HL-60 (cell line): Measurements from ENCODE around the gene ABI2.

ENCODE experiments used
- DNase-seq, 2 experiments: peaks; one replicate each; pipeline ENCODE4 v3.0.0-alpha.2; 2010 to 2020; ENCODE audit warnings: low read depth in 1 of 2, low spot score in 1 of 2
- H3K27ac ChIP-seq: fragments of 250-450 bp; sonication (Bioruptor Pico); replicated peaks from 2 replicates; pipeline ENCODE4 v1.5.1; 2020; ENCODE audit warnings: mild to moderate bottlenecking, moderate library complexity
- H3K27me3 ChIP-seq: fragments of 250-450 bp; sonication (Bioruptor Pico); 2 replicates; pipeline ENCODE4 v1.5.1; 2021; ENCODE audit warnings: mild to moderate bottlenecking, moderate library complexity; ENCODE audit not compliant: insufficient read depth, poor library complexity, severe bottlenecking
- H3K4me3 ChIP-seq: replicated peaks from 2 replicates; pipeline ENCODE4 v1.5.1; 2011; ENCODE audit warnings: mild to moderate bottlenecking, control low read depth, low read length; ENCODE audit not compliant: insufficient read depth
- GABPA ChIP-seq: IDR thresholded peaks from 2 replicates; pipeline ENCODE4 v1.6.1; 2012; ENCODE audit warnings: low read depth
- POLR2AphosphoS5 ChIP-seq: IDR thresholded peaks from 2 replicates; pipeline ENCODE4 v1.6.1; 2012; ENCODE audit warnings: low read depth
- SPI1 ChIP-seq: IDR thresholded peaks from 2 replicates; pipeline ENCODE4 v1.6.1; 2012; ENCODE audit warnings: low read depth, mild to moderate bottlenecking, borderline replicate concordance
- TF ChIP-seq, protein P1 (sequence below): IDR thresholded peaks from 2 replicates; pipeline ENCODE4 v1.6.1; 2012; ENCODE audit warnings: low read depth; ENCODE audit not compliant: insufficient replicate concordance
- TF ChIP-seq, protein P2 (sequence below): IDR thresholded peaks from one replicate; pipeline ENCODE4 v1.5.1; 2011; ENCODE audit warnings: low read length, control low read depth, inconsistent platforms; ENCODE audit not compliant: insufficient read depth

The ABI2 gene

DNA sequence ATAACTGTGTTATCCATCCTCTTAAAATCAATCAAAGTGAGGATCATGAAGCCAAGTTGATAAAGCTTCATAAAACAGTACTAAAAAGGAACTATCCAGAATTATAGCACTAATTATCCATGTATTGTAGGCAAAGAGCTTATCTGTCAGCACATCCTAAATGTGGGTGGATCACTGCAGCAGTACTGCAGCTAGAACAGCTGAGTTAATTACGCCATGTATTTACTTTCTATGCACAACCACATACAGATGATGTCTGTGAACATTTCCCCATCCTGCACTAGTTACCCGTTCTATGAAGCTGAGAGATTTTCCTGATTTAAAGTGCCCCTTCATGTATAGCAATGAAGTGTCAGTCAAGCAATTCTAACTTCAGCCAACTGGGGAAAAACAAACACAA, 110.3 kb downstream of the ABI2 start:
- peaks cover 10% of the 10 kb centered on the region for H3K27me3 ChIP-seq
- TF ChIP-seq, protein P1, sequence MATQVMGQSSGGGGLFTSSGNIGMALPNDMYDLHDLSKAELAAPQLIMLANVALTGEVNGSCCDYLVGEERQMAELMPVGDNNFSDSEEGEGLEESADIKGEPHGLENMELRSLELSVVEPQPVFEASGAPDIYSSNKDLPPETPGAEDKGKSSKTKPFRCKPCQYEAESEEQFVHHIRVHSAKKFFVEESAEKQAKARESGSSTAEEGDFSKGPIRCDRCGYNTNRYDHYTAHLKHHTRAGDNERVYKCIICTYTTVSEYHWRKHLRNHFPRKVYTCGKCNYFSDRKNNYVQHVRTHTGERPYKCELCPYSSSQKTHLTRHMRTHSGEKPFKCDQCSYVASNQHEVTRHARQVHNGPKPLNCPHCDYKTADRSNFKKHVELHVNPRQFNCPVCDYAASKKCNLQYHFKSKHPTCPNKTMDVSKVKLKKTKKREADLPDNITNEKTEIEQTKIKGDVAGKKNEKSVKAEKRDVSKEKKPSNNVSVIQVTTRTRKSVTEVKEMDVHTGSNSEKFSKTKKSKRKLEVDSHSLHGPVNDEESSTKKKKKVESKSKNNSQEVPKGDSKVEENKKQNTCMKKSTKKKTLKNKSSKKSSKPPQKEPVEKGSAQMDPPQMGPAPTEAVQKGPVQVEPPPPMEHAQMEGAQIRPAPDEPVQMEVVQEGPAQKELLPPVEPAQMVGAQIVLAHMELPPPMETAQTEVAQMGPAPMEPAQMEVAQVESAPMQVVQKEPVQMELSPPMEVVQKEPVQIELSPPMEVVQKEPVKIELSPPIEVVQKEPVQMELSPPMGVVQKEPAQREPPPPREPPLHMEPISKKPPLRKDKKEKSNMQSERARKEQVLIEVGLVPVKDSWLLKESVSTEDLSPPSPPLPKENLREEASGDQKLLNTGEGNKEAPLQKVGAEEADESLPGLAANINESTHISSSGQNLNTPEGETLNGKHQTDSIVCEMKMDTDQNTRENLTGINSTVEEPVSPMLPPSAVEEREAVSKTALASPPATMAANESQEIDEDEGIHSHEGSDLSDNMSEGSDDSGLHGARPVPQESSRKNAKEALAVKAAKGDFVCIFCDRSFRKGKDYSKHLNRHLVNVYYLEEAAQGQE: no peak
- TF ChIP-seq, protein P2, sequence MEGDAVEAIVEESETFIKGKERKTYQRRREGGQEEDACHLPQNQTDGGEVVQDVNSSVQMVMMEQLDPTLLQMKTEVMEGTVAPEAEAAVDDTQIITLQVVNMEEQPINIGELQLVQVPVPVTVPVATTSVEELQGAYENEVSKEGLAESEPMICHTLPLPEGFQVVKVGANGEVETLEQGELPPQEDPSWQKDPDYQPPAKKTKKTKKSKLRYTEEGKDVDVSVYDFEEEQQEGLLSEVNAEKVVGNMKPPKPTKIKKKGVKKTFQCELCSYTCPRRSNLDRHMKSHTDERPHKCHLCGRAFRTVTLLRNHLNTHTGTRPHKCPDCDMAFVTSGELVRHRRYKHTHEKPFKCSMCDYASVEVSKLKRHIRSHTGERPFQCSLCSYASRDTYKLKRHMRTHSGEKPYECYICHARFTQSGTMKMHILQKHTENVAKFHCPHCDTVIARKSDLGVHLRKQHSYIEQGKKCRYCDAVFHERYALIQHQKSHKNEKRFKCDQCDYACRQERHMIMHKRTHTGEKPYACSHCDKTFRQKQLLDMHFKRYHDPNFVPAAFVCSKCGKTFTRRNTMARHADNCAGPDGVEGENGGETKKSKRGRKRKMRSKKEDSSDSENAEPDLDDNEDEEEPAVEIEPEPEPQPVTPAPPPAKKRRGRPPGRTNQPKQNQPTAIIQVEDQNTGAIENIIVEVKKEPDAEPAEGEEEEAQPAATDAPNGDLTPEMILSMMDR: no peak
- TF ChIP-seq SPI1 (no peak), GABPA (no peak), POLR2AphosphoS5 (no peak)
- H3K4me3 ChIP-seq: no peak overlapping the region
- no peak overlapping the region for H3K27ac ChIP-seq
- DNase-seq: no peak

DNA sequence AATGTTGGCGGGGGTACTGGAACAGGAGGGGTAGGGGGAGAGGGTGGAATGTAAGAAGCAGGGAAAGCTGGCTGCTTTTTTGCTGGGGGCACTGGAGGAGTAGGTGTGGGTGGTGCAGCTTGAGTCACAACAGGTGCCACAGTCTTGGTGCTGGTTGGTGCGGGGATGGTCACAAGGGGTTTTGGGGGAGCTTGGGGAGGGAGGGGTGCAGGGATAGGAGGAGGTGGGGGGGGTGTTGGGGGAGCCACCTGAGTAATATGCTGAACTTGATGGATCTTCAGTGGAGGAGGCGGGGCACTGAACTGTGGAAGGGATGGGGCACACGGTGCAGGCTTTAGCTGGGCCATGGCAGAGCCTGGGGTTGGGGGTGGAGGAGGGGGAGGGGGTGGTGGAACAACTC, 112.5 kb downstream of the ABI2 start:
- no peak for DNase-seq
- TF ChIP-seq, protein P1: no peak
- TF ChIP-seq, protein P2: no peak
- no peak for TF ChIP-seq GABPA
- TF ChIP-seq POLR2AphosphoS5: no peak
- no peak for TF ChIP-seq SPI1

DNA sequence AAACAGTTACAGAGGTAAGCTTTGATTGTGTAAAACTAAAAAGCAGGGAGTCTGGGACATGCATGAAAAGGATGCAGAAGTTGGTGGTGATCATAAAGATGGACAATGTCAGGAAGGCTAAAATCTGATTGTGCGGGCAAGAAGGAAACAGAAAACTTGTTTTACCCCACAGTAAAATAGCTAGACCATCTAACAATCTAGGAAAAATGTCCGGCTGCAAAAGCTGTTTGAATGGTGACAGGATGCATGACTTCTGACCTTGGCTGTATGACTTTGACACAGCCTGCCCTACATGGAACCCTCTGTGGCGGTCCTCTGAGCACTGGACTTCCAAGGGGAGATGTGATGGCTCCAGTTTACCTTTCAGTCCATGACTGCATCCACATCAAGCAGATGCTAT, 113.3 kb downstream of the ABI2 start:
- no peak for DNase-seq
- Histone ChIP-seq H3K27me3 (no peaks in the 10 kb centered on the region), H3K27ac (no peak overlapping the region), H3K4me3 (no peak overlapping the region)
- TF ChIP-seq SPI1: no peak
- TF ChIP-seq, protein P2: no peak
- no peak for TF ChIP-seq POLR2AphosphoS5
- TF ChIP-seq, protein P1: no peak
- TF ChIP-seq GABPA: no peak

More for the DNA sequence above, 112.5 kb downstream of the ABI2 start:
- no peak overlapping the region for H3K27ac ChIP-seq
- peaks cover 6% of the 10 kb centered on the region for H3K27me3 ChIP-seq
- no peak overlapping the region for H3K4me3 ChIP-seq
